ENCODE results near the gene YIPF1. TPM values are rescaled to one million over a fixed set of nuclear protein-coding genes. Genes with fewer than 3 reads are reported as not detected.

Gene YIPF1
- total RNA-seq, 1 donor from 2014 or later = 13.9 TPM

DNA sequence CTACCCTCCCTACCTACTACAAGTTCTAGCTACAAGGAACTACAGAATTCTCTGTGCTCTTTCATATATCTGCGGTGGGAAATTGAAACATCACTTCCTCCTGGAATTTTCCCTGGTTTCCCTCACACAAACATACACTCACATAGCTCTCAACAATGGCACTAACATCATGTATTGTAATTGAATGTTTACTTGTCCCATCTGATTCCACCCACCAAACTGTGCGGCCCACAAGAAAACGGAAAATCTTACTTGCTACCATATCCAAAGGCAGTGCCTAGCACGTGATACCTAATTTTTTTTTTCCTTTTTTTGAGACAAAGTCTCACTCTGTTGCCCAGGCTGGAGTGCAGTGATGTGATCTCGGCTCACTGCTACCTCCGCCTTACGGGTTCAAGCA lies 85.4 kb downstream of the YIPF1 start:
- Histone ChIP-seq H3K9me3 (replicated peaks) (no peaks in the 10 kb centered on the region), H3K27ac (replicated peaks) (no peak overlapping the region), H3K27me3 (ENCODE audit: low read depth) (no peaks in the 10 kb centered on the region), H3K4me3 (no peak overlapping the region), H3K36me3 (peaks cover 64% of the 10 kb centered on the region), H3K4me1 (no peaks in the 10 kb centered on the region)
- intact Hi-C loops (cut with micrococcal nuclease) = no loop called here
- TF ChIP-seq, protein P1, sequence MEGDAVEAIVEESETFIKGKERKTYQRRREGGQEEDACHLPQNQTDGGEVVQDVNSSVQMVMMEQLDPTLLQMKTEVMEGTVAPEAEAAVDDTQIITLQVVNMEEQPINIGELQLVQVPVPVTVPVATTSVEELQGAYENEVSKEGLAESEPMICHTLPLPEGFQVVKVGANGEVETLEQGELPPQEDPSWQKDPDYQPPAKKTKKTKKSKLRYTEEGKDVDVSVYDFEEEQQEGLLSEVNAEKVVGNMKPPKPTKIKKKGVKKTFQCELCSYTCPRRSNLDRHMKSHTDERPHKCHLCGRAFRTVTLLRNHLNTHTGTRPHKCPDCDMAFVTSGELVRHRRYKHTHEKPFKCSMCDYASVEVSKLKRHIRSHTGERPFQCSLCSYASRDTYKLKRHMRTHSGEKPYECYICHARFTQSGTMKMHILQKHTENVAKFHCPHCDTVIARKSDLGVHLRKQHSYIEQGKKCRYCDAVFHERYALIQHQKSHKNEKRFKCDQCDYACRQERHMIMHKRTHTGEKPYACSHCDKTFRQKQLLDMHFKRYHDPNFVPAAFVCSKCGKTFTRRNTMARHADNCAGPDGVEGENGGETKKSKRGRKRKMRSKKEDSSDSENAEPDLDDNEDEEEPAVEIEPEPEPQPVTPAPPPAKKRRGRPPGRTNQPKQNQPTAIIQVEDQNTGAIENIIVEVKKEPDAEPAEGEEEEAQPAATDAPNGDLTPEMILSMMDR (IDR thresholded peaks at IDR 0.05; ENCODE audit: borderline replicate concordance) = no peak
- DNase-seq = no peak

Other genes with a start within 250 kb of the YIPF1 start
- 0.16 TPM for gene GLIS1, start 150.6 kb downstream of the YIPF1 start, total RNA-seq
- gene NDC1, start 51.5 kb downstream of the YIPF1 start, total RNA-seq = 5.7 TPM
- gene DIO1, start 4.4 kb upstream of the YIPF1 start, total RNA-seq = not detected
- 13.2 TPM for gene IFT25, start 55.9 kb upstream of the YIPF1 start, total RNA-seq
- 12.9 TPM for gene LRRC42, start 56.6 kb upstream of the YIPF1 start, total RNA-seq
- not detected for gene LDLRAD1, start 128.4 kb upstream of the YIPF1 start, total RNA-seq
- gene TMEM59, start 163.4 kb upstream of the YIPF1 start, total RNA-seq = 337 TPM
- 5.7 TPM for gene TCEANC2, start 163.8 kb upstream of the YIPF1 start, total RNA-seq